Myocyte (in vitro differentiated cells): ENCODE results near the gene APPBP2. TPM values are rescaled to one million over a fixed set of nuclear protein-coding genes. Genes with fewer than 3 reads are reported as not detected.
"Not testable (repeated sequence)": the region's sequence is repeated elsewhere in the genome, so short reads cannot be mapped to it uniquely, and the experiment has no call there.

Experiments used
- DNase-seq: peaks from one replicate; pipeline ENCODE4 v3.0.0-alpha.2; 2012; ENCODE audit warnings: low read depth
- total RNA-seq: library from RNA; depleted of rRNA; stranded (reverse); fragments of >200 nt; gene quantifications from 2 replicates; pipeline ENCODE4 v1.2.3, GENCODE V29; 2014

Gene APPBP2
- total RNA-seq, 1 donor from 2014 or later = 41.8 TPM

DNA sequence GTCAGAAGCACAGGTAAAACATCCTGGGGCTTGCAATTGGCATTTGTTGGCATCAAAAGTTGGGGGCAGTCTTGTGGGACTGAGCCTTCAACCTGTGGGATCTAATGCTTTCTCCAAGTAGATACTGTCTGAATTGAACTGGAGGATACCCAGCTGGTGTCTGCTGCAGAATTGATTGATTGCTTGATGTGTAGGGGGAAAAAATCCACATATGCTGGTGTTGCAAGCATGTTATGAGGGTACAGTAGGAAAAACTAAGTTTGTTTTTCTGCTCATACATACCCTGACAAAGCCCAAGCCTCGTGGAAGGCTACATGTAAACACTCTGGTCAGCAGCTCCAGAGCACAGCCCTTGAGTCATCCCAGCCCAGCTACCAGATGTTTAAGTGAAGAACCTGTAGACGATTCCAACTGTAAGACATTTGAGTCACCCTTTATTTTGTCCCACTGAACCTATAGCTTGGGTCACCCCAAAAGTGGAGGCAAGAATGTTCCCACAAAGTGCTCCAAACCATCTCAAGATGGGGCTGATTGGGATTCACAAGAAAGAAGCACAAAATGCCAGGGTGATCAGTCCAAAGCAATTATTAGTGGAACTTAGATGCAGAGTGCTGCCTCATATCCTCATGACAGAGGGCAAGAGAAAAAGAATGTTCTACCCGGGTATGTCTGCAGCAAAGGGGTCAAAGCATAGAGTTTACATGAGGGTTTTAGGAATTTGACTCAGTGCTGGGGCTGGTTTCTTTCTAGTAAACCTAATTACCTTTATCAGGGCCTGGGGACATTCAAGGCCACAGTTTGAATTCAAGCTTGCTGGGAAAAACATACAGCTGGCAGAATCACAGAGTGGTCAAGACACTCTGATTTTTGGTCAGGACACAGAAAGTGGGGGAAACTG lies 9.6 kb upstream of the APPBP2 start:
- DNase-seq = no peak

DNA sequence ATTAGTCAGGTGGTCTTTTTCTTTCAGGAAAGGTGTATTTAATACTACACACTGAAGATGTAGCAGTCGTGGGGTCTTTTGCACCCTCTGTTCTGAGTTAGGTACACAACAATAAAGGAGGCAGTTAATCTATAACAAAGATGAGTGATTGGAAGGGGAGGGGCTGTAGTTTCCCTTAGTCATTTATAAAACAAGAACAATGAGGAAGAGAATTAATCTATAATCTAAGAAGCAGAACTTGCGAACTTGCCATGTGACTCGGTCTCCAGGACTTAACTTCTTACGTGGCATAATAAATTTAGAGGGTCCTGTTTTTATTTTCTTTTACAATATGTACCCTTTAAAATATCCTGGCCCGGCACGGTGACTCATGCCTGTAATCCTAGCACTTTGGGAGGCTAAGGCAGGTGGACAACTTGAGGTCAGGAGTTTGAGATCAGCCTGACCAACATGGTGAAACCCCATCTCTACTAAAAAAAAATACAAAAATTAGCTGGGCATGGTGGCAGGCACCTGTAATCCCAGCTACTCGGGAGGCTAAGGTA lies 8.6 kb upstream of the APPBP2 start:
- DNase-seq = no peak

DNA sequence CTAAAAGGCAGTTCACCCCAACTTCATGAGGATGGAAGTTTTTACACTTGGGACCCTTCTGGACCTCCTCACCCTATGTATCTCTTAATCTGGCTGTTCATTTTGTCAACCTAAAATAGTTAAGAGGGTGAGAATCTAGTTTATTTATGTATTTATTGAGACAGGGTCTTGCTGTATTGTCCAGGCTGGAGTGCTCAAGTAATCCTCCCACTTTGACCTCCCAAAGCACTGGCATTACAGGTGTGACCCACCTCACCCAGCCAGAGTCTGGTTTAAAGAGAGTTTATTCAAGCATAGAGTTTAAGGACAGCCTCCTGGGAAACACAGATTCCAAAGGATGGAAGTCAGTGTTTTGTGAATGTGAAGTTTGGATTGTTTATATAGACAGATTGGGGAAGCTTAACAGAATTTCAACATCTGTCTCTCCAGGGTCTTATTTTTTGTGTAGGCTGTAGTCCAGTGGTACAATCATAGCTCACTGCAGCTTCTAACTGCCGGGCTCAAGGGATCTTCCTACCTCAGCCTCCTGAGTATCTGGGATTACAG lies 8.0 kb upstream of the APPBP2 start:
- DNase-seq = no peak

DNA sequence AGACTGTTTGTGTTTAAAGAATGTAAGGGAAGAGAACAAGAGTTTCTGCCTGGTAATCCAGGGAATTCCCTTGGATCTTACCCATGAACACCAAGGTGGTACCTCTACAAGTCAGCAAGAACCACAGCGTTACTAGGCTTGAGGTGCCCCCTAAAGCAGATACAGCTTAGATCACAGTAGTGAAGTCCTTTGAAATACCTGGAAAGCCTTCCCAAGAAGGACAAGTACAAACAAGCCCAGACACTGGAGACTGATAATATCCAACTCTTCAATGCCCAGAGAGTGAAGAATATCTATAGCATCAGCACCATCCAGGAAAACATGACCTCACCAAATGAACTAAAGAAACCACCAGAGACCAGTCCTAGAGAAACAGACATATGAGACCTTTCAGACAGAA lies 3.8 kb upstream of the APPBP2 start:
- no peak for DNase-seq

DNA sequence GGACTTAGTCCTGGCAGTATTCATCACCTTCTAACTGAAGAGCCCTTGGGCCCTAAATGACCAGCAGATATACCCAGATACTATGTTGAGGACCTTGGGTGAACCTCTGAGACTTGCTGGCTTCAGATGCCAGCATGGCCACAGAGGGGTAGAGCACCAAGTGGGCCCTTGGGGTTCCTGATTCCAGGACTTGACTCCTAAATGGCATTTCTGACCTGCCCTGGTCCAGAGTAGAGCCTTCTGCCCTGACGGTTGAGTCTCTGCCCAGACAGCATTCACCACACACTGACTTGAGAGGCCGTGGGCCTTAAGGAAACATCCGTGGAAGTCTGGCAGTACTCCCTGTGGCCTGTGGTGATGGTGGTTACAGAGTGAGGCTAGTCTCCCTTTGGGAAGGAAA lies 2.8 kb upstream of the APPBP2 start:
- peak; percentile 49 for DNase-seq

DNA sequence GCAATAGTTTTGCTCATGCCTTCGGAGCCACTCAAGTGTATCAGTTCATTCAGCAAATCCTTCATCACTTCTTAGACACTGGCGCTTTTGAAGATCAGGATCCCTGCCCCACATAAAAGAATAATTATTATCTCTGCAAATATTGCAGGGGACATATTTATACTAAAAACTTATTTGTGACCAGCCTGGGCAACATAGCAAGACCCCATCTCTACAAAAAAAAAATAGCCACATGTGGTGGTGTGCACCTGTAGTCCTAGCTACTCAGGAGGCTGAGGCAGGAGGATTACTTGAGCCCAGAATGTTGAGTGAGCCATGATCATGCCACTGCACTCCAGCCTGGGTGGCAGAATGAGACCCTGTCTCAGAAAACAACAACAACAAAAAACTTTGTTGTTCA lies 1.7 kb upstream of the APPBP2 start:
- no peak for DNase-seq

DNA sequence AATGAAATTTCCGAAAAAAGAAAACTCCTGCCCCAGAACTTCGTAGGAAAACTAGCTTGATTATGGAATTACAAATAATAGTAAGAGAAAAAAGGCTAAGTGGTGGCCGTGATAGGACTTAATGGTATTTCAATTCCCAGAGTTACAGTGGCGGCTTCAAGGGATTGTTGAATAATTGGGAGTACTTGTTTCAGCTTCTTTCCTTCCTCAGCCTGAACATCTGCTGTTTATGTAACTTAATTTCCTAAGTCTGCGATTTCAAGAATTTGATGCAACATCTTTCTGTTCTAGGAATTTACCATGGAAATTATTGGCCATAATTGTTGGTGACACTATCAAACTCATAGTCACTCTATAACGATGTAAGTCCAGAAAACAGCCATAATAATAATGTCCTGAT lies 684 bp upstream of the APPBP2 start:
- peak; percentile 21 for DNase-seq

DNA sequence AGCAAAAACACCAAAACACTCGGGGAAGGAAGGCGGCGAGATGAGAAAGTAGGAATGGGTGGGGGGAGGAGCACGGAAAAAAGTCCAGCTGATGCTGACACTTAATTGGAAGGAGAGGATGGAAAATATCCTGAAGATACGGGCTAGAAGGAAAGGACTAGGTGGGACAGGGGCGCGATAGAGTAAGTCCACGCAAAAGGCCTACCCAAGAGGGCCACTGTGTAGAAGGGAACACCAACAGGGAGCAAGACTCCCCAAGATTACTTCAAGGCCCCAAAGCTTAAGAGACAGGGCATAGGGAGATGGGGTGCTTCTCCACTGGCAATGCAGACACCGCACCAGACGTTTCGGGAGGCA lies 736 bp downstream of the APPBP2 start:
- DNase-seq = no peak

DNA sequence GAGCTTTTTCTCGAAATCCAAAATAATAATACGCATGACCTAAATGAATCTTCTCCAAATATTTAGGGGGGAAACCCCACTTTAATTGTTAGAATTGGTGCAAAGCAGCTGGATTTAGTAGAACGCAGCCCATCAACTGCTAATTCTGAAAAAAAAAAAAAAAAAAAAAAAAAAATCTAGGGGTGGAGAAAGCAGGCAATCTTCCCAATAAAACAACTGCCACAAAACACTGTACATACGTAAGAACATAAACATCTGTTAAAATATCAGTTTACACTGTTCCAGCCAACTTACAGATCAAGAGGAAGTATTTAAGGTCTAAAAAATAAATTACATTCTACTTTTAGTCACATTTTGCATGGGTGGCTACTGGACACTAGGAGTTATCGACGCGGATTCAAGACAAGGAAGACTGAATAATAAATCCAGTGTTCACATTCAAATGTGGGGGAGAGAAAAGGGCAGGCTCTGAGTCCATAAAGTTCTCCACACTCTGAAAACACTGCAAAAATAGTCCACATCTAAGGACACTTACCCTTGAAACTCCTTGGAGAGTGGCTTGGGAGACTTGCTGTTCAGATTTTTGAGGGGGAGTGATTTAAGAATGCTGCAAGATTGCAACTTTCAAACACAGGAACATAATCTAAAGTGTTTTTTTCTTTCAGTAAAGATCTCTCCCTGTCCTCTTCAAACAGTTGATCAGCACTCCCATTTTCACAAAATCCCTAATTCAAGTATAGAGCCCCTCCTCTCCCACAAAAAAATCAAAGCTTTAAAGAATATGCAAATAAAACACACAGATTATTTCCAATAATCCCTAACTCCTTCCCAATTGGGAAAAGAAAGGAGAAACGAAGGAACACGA lies 1.3 kb downstream of the APPBP2 start:
- DNase-seq = peak; percentile 18

DNA sequence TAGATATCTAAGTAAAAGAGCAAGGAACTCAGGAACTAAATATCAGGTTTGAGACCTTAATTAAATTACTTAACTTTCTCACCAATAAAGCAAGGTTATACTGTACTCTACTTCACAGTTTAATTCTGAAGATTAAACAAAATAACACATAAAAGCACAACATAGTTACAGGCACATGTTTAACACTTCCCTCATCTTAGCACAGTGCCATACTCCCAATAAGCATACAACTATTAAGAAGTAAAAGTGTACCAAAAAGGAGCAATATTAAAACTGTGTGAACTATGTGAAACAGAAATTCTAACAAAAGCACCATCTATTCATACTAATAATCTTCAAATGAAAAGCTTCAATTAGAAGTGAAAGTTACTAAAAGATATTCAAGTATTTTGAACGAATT lies 2.2 kb downstream of the APPBP2 start:
- no peak for DNase-seq

DNA sequence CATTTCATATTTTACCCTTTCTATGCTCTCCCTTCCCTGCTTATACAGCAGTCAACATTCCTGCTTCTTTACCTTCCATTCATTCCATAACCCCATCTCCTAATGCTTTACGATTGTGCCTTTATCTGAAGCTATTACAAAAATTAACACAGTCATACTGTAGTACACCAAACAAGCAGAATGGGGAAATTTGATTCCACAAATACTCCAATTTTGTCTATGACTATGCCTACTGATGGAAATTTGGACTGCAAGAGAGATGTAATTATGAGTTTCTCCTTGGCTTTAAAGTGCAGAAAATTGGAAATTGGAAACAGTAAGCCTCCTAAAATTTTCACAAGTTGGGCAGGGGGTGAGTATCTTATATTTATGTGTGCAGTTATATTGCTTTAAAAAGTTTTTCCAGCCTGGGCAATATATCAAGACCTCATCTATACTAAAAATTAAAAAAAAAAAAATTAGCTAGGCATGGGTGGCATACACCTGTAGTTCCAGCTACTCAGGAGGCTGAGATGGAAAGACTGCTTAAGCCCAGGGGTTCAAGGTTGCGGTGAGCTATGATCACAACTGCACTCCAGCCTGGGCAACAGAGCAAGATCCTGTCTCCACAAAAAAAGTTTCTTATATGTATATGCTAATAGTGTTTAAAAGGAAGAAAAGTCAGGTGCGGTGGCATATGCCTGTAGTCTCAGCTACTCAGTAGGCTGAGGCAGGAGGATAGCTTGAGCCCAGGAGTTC lies 3.0 kb downstream of the APPBP2 start:
- DNase-seq = no peak

DNA sequence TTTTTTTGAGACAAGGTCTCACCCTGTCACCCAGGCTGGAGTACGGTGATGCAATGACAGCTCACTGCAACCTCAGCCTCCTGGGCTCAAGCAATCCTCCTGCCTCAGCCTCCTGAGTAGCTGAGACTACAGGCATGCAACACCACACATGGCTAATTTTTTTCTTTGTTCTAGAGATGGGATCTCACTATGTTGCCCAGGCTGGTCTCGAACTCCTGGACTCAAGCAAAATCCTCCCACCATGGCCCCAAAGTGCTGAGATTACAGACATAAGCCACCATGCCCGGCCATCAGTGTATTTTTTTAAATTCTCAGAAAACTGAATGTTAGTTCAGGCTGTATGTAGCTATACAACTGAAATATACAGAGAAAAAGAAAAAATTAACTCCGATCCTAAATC lies 6.2 kb downstream of the APPBP2 start:
- no peak for DNase-seq

DNA sequence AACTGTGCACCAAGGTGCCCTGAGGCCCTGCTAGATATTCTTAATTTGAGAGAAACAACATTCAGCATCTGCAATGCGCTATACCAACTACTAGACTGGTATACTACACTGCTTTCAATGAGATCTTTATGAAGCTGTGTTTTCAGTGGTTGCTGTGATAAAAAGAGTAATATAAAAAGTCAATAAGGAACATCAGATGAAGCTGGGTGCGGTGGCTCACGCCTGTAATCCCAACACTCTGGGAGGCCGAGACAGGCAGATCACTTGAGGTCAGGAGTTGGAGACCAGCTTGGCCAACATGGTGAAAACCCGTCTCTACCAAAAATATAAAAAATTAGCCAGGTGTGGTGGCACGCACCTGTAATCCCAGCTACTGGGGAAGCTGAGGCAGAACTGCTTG lies 10.4 kb downstream of the APPBP2 start:
- not testable (repeated sequence) for DNase-seq

DNA sequence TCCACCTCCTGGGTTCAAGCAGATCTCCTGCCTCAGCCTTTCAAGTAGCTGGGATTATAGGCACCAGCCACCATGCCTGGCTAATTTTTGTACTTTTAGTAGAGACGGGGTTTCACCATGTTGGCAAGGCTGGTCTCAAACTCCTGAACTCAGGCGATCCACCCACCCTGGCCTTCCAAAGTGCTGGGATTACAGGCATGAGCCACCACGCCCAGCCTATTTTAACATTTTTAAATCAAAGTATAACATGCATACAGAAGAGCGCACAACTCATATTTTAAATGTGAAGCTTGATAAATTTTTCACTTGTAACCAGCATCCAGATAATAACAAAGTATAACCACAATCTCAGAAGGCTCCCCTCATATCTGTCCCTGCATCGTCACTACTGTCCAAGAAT lies 10.8 kb downstream of the APPBP2 start:
- not testable (repeated sequence) for DNase-seq

DNA sequence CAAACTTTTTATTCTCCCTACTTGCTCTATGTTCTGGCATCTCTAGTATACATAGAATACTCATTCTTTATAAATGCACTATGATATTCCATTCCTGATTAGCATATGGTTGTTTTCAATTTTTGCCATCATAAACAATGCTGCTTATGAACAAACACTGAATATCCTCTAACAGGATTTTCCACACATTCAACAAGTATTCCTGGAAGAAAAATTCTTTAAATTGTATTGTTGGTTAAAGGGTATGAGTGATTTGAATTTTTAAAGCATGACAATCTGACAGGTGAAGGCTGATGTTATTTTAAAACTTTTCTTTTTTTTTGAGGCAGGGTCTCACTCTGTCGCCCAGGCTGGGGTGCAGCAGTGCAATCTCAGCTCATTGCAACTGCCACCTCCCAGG lies 11.5 kb downstream of the APPBP2 start:
- no peak for DNase-seq

DNA sequence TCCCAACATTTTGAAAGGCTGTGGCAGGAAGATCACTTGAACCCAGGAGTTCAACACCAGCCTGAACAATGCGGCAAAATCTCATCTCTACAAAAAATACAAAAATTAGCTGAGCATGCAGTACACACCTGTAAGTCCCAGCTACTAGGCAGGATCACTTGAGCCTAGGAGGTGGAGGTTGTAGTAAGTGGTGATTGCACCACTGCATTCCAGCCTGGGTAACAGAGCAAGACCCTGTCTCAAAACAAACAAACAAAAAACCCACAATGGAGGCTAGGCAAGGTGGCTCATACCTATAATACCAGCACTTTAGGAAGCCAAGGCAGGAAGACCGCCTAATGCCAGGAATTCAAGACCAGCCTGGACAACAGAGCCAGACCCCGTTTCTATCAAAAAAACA lies 12.0 kb downstream of the APPBP2 start:
- DNase-seq = no peak

DNA sequence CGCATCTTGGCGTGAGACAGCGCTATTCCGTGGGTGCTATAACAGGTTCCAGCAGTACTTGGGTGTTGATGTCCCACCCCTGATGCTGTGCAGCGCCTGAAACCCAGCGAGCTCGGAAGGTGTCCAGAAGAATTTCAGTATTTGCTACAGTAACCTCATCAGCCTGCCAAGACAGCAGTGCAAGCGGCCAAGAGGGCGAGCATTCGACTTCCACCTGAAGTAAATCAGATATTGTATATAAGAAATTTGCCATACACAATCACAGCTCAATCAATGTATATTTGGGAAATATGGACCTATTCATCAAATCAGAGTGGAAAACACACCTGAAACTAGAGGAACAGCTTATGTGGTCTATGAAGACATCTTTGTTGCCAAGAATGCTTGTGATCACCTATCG lies 13.0 kb downstream of the APPBP2 start:
- DNase-seq = no peak

DNA sequence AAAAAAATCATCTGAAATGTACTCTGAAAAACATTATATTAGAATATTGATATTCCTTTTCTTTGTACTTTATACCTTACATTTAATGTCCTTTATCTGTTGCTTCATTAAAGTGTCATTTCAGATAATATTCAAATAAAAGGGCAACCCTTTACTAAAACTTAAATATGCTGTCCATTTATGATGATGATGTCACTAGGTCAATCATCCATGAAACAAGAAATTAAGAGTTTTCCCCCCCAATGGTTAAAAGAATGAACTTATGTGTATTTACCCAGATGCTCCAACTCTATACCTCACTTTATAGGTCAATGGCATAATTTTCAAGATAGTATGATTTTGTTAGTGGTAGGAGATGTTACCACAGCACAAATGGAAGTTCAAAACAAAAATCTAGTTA lies 15.3 kb downstream of the APPBP2 start:
- no peak for DNase-seq

DNA sequence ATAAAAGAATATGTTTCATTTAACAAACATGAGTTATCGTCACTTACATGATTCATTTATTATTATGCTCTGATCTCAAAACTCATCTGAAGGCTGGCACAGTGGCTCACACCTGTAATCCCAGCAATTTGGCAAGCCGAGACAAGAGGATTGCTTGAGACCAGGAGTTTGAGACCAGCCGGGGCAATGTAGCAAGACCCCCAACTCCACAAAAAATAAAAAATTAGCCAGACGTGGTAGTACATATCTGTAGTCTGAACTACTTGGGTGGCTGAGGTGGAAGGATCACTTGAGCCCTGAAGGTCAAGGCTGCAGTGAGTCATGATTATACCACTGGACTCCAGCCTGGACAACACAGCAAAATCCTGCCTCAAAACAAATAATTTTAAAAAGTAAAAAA lies 16.0 kb downstream of the APPBP2 start:
- no peak for DNase-seq

DNA sequence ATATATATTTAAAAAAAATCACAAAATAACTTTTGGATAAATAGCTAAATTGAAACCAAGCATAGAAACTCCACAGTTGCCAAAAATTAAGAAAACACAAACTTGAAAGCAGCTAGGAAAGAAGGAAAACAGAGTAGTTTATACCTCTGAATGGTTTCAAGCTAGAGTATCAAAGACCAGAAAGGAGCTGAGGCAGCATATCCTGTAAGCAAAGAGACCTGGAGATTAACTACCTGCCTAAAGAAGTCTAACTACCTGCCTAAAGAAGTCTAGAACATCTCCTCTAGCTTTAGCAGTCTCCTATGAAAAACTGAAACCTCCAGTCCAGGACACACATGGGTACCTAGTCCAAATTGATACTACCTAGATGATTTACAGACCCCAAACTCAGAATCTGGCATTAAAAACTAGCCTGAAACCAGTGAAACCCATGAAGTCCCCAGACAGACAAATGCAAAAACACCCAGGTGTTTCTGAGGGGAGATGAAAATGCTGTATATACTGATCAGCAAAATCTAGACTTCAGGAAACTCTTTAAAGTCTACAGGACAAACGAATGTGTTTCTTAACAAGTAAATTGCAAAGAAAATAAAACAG lies 17.6 kb downstream of the APPBP2 start:
- DNase-seq = no peak

DNA sequence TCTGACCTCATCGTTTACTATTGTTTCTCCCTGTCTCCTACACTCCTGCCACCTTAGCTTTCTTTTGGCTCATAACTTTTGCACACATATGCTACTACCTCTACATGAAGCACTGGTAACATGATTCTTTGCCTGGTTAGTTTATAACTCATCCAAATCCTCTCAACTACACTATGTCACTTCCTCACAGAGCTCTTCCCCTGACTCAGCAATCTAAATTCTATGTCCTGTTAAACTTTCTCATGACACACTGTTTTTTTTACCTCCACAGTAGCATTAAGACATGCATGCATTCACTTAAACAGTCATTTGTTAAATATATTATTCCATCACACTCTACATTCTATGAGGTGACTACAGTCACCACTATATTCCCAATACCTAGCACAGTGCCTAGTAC lies 19.7 kb downstream of the APPBP2 start:
- DNase-seq = peak; percentile 45
